Gastrocnemius medialis (tissue), 4 donors: ENCODE data around the gene GPR176.

Experiments
- CTCF ChIP-seq, 5 experiments: fragments of 450-650 bp in 3 of 5; fragments of 200-600 bp in 2 of 5; sonication (generic) in 2 of 5; IDR thresholded peaks in 4 of 5; conservative IDR thresholded peaks in 1 of 5; 1 replicate in 4 of 5; 2 replicates in 1 of 5; pipeline ENCODE4 v1.5.1; 2016 to 2019; ENCODE audit warnings: antibody characterized with exemption in 5 of 5, mild to moderate bottlenecking in 3 of 5, moderate library complexity in 3 of 5
- POLR2A ChIP-seq, 2 donors: fragments of 450-650 bp; IDR thresholded peaks; one replicate each; pipeline ENCODE4 v1.6.1; 2017; ENCODE audit warnings: antibody characterized with exemption in 2 of 2, mild to moderate bottlenecking in 2 of 2, moderate library complexity in 2 of 2

- TF ChIP-seq CTCF (IDR thresholded peaks at IDR 0.05 in 4 of 5, conservative IDR thresholded peaks at IDR 0.05 in 1 of 5) (no peak), POLR2A (IDR thresholded peaks at IDR 0.05) (no peak)
Observed at GRCh38 chr15:39792844-39793335, 127.2 kb downstream of the GPR176 start.
